Tibial nerve (tissue), 3 donors: ENCODE data around the gene NSD1.

ENCODE experiments used
- CTCF ChIP-seq, 5 experiments: fragments of 200-600 bp in 3 of 5; fragments of 450-650 bp in 2 of 5; sonication (generic) in 3 of 5; IDR thresholded peaks; one replicate each; pipeline ENCODE4 v1.5.1; 2016 to 2019; ENCODE audit warnings: antibody characterized with exemption in 5 of 5, mild to moderate bottlenecking in 3 of 5, moderate library complexity in 2 of 5
- POLR2A ChIP-seq, 2 donors: fragments of 450-650 bp; IDR thresholded peaks; one replicate each; pipeline ENCODE4 v1.6.1; 2017; ENCODE audit warnings: antibody characterized with exemption in 2 of 2, mild to moderate bottlenecking in 2 of 2, moderate library complexity in 2 of 2

- TF ChIP-seq CTCF (IDR thresholded peaks at IDR 0.05) (no peak), POLR2A (IDR thresholded peaks at IDR 0.05) (no peak)
These were observed 93.3 kb downstream of the NSD1 start for GRCh38 chr5:177226860-177227259.
